Measurements from ENCODE around the gene TRIM32.
"Not testable (repeated sequence)": the region's sequence is repeated elsewhere in the genome, so short reads cannot be mapped to it uniquely, and the experiment has no call there.

TRIM32 gene

GRCh38 chr9:116683535-116683934 lies 3.6 kb upstream of the TRIM32 start:
- no peak for DNase-seq

DNA sequence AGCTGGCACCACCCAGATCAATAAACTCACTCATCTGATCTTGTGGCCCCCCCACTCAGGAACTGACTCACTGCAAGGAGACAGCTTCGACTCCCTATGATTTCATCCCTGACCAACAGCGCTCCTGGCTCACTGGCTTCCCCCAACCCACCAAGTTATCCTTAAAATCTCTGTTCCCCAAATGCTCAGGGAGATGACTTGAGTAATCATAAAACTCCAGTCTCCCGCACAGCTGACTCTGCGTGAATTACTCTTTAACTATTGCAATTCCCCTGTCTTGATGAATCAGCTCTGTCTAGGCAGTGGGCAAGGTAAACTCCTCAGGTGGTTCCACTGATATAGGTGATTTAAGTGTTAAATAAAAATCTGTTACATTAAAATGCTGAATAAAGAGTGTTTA lies 1.9 kb upstream of the TRIM32 start:
- DNase-seq = no peak

GRCh38 chr9:116686135-116686534 lies 970 bp upstream of the TRIM32 start:
- no peak for DNase-seq

DNA sequence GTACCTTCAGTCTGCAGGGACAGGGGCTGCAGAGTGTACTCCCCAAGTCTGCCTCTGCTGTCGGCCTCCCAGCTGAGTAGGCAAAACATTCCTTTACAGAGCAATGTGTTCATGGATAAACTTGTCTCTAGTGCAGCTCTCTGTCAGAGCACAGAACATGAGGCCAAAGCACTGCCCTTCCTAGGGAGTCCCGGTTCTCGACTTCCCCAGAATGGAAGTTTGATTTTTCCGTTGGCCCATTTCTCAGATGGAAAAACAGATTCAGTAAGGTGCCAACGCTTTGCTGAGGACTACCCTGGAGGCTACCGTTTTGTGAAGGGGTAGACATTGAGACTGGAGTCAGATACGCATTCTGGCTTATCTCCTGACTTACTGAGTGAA lies 422 bp upstream of the TRIM32 start:
- DNase-seq = no peak

DNA sequence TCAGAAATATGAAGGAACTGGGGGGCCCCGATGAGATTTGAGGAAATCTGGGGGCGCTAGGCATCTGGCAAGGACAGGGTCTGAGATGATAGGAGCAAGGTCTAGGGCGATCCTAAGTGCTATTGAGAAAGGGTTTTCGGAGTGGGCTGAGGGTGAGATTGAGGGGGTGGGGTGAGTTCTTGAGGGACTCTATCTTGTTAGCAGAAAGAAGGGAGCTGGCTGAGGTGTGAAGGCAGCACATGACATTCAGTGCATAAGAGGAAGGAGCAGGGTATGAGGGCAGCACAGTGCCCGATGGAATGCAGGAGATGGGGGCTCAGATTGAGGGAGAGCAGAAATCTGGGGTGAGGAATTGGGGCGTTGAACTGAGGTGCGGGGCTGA lies 640 bp downstream of the TRIM32 start:
- DNase-seq = no peak

DNA sequence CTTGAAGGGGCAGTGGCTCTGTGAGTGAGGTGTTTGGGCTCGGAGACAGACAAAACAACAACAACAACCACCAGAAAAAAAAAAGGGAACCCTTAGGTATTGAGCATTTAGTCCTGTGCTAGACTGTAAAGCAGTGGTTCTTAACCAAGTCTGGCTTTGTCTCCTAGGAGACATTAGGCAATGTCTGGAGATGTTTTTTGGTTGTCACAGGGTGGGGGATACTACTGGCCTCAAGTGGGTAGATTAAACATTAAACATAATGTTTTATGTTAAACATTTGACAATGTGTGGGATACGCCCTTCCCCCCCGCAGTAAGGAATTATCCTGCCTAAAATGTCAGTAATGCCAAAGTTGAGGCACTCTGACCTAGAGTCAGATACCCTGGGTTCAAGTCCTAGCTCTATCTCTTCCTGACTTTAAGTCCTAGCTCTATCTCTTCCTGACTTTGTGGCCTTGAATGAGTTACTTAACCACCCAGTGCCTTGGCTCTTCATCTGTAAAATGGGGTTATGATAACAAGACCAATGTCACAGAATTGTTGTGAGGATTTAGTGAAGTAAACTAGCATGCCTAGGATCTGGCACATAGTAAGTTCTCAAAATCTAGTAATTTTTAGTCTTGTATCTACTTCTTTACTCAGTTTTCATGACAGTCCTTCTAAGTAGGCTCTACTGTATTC lies 1.8 kb downstream of the TRIM32 start:
- DNase-seq = no peak

DNA sequence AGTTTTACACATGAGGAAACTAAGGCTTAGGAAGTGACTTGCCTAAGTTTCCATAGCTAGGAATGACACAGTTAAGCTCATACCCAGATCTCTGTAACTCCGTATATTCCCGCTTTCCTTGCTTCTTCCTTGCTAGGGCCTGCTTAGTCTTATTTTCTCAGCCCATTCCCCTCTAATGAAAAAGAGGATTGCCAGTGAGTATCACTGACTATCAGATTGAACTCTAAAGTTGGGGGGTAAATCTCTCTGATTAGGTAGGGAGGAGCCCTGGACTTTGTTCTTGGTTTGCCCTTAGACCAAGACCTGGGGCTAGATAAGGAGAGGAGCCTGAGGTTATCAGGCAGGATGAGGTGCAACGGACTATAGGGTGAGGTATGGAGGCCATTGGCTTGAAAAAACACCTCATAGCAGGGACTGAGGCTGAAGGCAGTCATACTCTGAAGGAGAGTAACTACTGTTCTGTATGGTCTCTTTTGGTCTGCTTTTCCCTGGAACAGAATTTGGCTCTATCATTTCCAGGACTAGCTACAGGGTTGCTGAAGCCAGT lies 2.5 kb downstream of the TRIM32 start:
- DNase-seq = no peak

DNA sequence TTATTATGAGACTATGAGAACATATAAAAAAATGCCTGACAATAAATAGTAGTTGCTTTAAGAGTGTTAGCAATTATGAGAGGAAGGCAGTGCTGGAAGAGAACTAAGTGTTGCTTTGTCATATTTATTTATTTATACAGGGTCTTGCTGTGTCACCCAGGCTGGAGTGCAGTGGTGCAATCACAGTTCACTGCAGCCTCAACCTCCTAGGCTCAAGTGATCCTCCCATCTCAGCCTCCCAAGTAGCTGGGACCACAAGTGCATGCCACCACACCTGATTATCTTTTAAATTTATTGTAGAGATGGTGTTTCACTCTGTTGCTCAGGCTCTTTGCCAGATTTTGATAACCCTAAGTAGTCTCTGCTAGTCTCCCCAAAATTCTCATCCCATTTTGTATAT lies 3.7 kb downstream of the TRIM32 start:
- not testable (repeated sequence) for DNase-seq

- DNase-seq = no peak
Observed at GRCh38 chr9:116691607-116692006, 4.5 kb downstream of the TRIM32 start.

DNA sequence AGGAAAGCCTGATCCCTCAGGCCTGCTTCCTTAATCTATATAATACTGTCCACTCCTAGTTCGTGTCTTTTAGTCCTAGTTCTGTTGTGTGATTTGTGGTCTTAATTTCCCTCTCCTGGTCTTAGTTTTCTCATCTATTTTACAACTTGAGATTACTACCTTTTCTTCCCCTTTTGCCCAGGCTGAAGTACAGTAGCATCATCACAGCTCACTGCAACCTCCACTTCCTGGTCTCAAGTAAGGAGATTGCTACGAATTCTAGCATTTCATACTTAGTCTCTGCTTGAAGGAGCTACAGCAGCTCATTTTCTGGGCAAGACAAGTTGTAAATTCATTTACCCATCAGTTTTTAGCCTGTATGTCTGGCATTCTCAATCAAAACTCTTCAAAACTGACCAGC lies 5.5 kb downstream of the TRIM32 start:
- DNase-seq = no peak

GRCh38 chr9:116693233-116693731 lies 6.2 kb downstream of the TRIM32 start:
- DNase-seq = no peak

GRCh38 chr9:116694785-116695291 lies 7.7 kb downstream of the TRIM32 start:
- no peak for DNase-seq

GRCh38 chr9:116695438-116695837 lies 8.3 kb downstream of the TRIM32 start:
- DNase-seq = no peak

DNA sequence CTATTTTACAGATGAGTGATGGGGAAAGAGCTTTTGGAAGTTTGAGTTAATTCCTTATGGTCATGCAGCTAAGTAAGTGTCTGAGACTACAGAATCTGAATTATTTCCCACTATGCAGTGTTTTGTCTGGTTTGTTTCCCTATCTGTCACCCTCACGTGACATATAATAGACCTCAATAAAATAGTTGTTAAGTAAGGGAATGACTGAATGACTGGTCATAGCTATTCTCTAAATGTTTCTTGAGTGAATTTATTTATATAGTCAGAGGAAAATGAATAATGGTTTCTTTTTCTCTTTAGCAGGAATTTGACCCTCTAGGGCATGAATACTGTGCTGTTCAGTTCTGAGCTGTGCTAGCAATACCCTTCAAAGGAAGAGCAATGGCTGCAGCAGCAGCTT lies 10.3 kb downstream of the TRIM32 start:
- no peak for DNase-seq

DNA sequence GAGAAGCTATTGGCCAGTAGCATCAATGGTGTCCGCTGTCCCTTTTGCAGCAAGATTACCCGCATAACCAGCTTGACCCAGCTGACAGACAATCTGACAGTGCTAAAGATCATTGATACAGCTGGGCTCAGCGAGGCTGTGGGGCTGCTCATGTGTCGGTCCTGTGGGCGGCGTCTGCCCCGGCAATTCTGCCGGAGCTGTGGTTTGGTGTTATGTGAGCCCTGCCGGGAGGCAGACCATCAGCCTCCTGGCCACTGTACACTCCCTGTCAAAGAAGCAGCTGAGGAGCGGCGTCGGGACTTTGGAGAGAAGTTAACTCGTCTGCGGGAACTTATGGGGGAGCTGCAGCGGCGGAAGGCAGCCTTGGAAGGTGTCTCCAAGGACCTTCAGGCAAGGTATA lies 10.8 kb downstream of the TRIM32 start:
- DNase-seq = no peak

GRCh38 chr9:116700279-116700678 lies 13.2 kb downstream of the TRIM32 start:
- no peak for DNase-seq

DNA sequence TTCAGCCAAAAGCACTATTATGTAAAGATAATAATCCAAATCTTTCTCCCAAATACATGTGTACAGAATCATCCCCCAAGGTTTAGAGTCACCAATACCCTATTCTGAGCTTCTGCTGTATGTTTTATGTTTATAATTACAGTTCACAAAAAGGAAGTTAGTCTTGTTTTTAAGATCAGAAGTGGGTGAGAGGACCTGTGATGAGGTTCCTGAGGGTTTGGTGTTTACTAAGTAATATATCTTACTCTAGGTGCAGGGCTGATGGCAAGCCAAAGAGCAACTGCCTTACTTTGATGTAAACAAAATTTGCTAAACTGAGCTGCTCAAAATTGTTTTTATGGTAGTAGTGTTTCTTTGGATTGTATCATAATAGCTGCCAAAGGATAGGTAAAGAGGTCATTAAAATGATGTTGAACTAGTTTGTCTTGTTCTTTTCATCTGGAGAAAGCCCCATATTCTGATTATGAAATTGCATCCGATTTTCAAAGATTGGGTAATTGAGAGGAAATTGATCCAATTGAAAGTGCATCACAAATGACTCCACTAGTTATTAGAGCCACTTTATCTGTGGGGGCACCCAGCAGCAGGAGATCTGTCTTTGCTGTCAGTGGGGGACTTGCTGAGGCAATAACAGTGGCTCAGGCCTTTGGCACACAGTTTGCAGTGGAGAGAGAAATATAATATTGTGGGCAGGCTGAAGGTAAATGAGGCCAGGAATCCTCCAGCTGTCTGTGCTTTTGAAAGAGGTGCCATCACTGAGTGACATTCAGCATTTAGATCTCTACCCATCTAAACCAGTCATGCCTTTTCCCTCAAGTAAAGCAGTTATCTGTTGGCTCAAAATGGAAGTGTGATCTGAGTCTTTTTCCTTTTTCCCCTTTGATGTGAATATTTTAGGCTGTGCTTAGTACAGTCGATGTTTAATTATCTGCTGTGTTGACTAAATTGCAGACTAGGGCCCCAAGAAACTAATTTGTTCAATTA lies 14.1 kb downstream of the TRIM32 start:
- no peak for DNase-seq

GRCh38 chr9:116701940-116702642 lies 15.0 kb downstream of the TRIM32 start:
- DNase-seq = no peak

DNA sequence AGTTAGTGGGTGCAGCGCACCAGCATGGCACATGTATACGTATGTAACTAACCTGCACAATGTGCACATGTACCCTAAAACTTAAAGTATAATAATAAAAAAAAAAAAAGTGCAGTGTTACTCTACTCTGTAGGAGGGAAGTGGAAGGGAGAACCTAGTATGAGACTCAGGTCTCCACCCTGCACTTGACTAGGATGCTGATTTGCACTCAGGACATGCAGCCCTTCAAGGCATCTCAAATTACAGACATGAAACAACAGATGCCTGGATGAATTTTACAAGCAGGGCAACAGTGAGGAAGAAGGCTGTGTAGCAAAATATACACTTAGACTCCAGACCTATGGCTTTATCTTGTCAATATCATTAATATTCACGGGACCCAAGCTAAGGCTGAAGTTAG lies 16.5 kb downstream of the TRIM32 start:
- no peak for DNase-seq

DNA sequence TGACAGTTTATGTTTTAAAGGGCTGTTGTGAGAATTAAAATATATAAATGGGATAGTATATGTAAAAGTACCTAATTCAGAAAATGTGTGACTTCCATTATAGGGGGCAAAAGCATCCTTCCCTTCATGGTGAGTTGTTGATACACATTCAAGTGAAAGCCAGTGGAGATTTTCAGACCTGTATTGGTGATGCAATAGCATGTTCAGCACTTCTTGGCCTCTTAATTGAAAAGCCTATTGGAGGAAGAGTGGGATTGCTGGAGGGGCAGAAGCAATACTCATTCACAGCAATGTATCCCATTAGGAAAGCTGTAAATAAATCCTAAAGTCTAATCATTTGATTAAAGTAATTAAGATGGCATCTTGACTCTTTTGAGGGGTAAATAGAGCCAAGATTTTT lies 17.4 kb downstream of the TRIM32 start:
- no peak for DNase-seq

- no peak for DNase-seq
Observed at GRCh38 chr9:116705531-116705930, 18.4 kb downstream of the TRIM32 start.

DNA sequence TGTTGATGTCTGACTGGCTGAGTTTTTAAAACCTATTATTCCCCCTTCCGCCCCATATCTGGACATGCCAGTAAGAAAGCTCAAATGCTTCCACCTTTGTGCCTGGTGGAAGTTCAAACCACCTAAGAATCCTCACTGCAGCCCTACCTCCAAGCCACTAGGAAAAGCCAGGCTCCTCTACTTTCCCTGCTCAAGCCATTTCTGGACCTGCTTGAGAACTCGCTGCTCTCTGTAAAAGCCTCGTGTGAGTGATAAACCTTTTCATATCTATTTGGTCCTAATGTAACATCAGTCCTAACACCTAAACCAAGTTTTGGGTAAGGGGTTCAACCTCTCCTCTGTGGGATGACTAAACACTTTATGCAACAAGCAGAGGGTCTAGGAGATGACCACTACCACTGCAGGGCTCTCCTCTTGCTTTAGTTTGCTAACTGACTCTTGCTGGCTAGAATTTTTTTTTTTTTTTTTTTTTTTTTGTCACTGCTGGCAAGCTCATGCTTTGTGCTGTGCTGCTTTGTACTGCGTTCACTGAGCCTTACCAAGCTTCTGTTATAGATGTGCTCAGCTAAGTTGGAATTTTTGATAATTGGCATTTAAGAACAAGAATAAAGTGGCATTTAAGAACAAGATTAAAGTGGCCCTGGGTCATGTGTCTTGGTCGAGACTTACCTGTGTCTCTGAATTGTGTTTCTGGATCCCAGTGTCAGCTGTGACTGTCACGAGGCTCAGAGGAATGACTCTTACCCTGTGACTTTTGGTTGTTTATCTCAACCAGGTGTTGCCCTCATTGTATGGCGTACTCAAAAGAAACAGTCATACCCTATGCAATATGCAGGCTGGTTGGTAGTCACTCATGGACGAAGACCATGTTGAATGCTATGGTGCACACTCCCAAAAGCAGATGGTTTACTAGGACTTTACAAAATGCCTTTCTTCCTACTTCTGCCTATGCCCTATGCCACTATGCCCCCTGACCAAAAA lies 19.5 kb downstream of the TRIM32 start:
- no peak for DNase-seq

Measured in NK-92 treated with Interleukin-12 subunit alpha and Interleukin-12 subunit beta, amount 100 ng/mL, for 24 hours (cell line).